HG02970 (cell line): Measurements from ENCODE around the gene PHYH.
"Not testable (repeated sequence)": the region's sequence is repeated elsewhere in the genome, so short reads cannot be mapped to it uniquely, and the experiment has no call there.

Experiments used
- ATAC-seq: cut with Tn5 transposase; IDR thresholded peaks from one replicate; pipeline ENCODE4 v1.9.1; 2021; ENCODE audit warnings: mild to moderate bottlenecking, moderate library complexity, moderate number of reproducible peaks; ENCODE audit not compliant: unreplicated experiment, low FRiP score

The PHYH gene

GRCh38 chr10:13276749-13277365, 23.0 kb downstream of the PHYH start:
- ATAC-seq, result no peak

- not testable (repeated sequence) for ATAC-seq
Measured at GRCh38 chr10:13276146-13276545, 23.7 kb downstream of the PHYH start.

- no peak for ATAC-seq
Measured at GRCh38 chr10:13272164-13272571, 27.7 kb downstream of the PHYH start.

GRCh38 chr10:13271552-13272163, 28.2 kb downstream of the PHYH start:
- ATAC-seq, result no peak

- no peak for ATAC-seq
Measured at GRCh38 chr10:13270877-13271551, 28.9 kb downstream of the PHYH start.

GRCh38 chr10:13268841-13269240, 31.0 kb downstream of the PHYH start:
- no peak for ATAC-seq

- ATAC-seq, result no peak
Measured at GRCh38 chr10:13268310-13268709, 31.6 kb downstream of the PHYH start.

GRCh38 chr10:13263591-13263990, 36.3 kb downstream of the PHYH start:
- ATAC-seq, result no peak

- no peak for ATAC-seq
Measured at GRCh38 chr10:13262433-13262832, 37.4 kb downstream of the PHYH start.

GRCh38 chr10:13257621-13258140, 42.2 kb downstream of the PHYH start:
- no peak for ATAC-seq

- no peak for ATAC-seq
Measured at GRCh38 chr10:13256627-13257026, 43.2 kb downstream of the PHYH start.

- ATAC-seq, result no peak
Measured at GRCh38 chr10:13253726-13254125, 46.1 kb downstream of the PHYH start.

GRCh38 chr10:13247784-13248183, 52.1 kb downstream of the PHYH start:
- ATAC-seq, result no peak

- no peak for ATAC-seq
Measured at GRCh38 chr10:13247246-13247645, 52.6 kb downstream of the PHYH start.

GRCh38 chr10:13242260-13242659, 57.6 kb downstream of the PHYH start:
- ATAC-seq, result not testable (repeated sequence)

GRCh38 chr10:13241613-13242012, 58.3 kb downstream of the PHYH start:
- no peak for ATAC-seq

GRCh38 chr10:13239923-13240322, 59.9 kb downstream of the PHYH start:
- ATAC-seq, result no peak

- ATAC-seq, result no peak
Measured at GRCh38 chr10:13238271-13239077, 61.4 kb downstream of the PHYH start.

- no peak for ATAC-seq
Measured at GRCh38 chr10:13236638-13237037, 63.2 kb downstream of the PHYH start.

GRCh38 chr10:13234736-13235135, 65.1 kb downstream of the PHYH start:
- ATAC-seq, result not testable (repeated sequence)

- ATAC-seq, result no peak
Measured at GRCh38 chr10:13234172-13234571, 65.7 kb downstream of the PHYH start, which contains the start of gene UCMA. UCMA (minus strand) TSS chr10:13234374; CDS start chr10:13234258, 116 bp downstream.
